Muscle layer of duodenum (tissue), 2 donors: ENCODE data around the gene RXFP4.

Source experiments
- H3K27ac ChIP-seq: one replicate; pipeline ENCODE4 v1.7.0; 2013; ENCODE audit warnings: mild to moderate bottlenecking, low read length
- H3K27me3 ChIP-seq: one replicate; pipeline ENCODE4 v1.7.0; 2013; ENCODE audit warnings: low read depth, mild to moderate bottlenecking, control low read depth, low read length
- H3K36me3 ChIP-seq, 2 donors: one replicate each; pipeline ENCODE4 v1.7.0; 2013; ENCODE audit warnings: low read length in 2 of 2, control low read depth in 1 of 2, mild to moderate bottlenecking in 1 of 2; ENCODE audit not compliant: insufficient read depth in 2 of 2, control insufficient read depth in 1 of 2
- H3K4me1 ChIP-seq, 2 donors: one replicate each; pipeline ENCODE4 v1.7.0; 2013; ENCODE audit warnings: low read length in 2 of 2, mild to moderate bottlenecking in 2 of 2, control low read depth in 1 of 2, moderate library complexity in 1 of 2; ENCODE audit not compliant: insufficient read depth in 2 of 2, control insufficient read depth in 1 of 2
- H3K4me3 ChIP-seq, 2 donors: one replicate each; pipeline ENCODE4 v1.7.0; 2013; ENCODE audit warnings: low read length in 2 of 2, low read depth in 1 of 2, mild to moderate bottlenecking in 1 of 2
- H3K9me3 ChIP-seq, 2 donors: one replicate each; pipeline ENCODE4 v1.7.0; 2013; ENCODE audit warnings: low read length in 2 of 2, control low read depth in 1 of 2, mild to moderate bottlenecking in 1 of 2; ENCODE audit not compliant: control insufficient read depth in 1 of 2
- donor health status: healthy.

RXFP4 gene

GRCh38 chr1:155944444-155944799 lies 3.0 kb downstream of the RXFP4 start:
- Histone ChIP-seq H3K27me3 (no peaks in the 10 kb centered on the region), H3K4me1 (peaks cover 14 to 25% of the 10 kb centered on the region in 2 donors), H3K36me3 (peaks cover 18 to 20% of the 10 kb centered on the region in 2 donors), H3K27ac (peak overlapping the region; percentile 2), H3K9me3 (no peaks in the 10 kb centered on the region), H3K4me3 (no peak overlapping the region)

GRCh38 chr1:155946633-155947219 lies 5.3 kb downstream of the RXFP4 start:
- H3K4me1 ChIP-seq: peaks cover 7 to 13% of the 10 kb centered on the region in 2 donors
- peaks cover 36 to 39% of the 10 kb centered on the region in 2 donors for H3K36me3 ChIP-seq
- H3K9me3 ChIP-seq: no peaks in the 10 kb centered on the region
- H3K27ac ChIP-seq: no peak overlapping the region
- H3K4me3 ChIP-seq: no peak overlapping the region
- no peaks in the 10 kb centered on the region for H3K27me3 ChIP-seq

- no peak overlapping the region for H3K27ac ChIP-seq
- peaks cover 7 to 13% of the 10 kb centered on the region in 2 donors for H3K4me1 ChIP-seq
- H3K27me3 ChIP-seq: no peaks in the 10 kb centered on the region
- H3K9me3 ChIP-seq: no peaks in the 10 kb centered on the region
- peaks cover 42 to 44% of the 10 kb centered on the region in 2 donors for H3K36me3 ChIP-seq
- no peak overlapping the region for H3K4me3 ChIP-seq
Observed at GRCh38 chr1:155947292-155947691, 5.9 kb downstream of the RXFP4 start.

GRCh38 chr1:155947741-155948140 lies 6.3 kb downstream of the RXFP4 start:
- no peak overlapping the region for H3K27ac ChIP-seq
- no peak overlapping the region for H3K4me3 ChIP-seq
- H3K27me3 ChIP-seq: no peaks in the 10 kb centered on the region
- no peaks in the 10 kb centered on the region for H3K9me3 ChIP-seq
- peaks cover 46 to 49% of the 10 kb centered on the region in 2 donors for H3K36me3 ChIP-seq
- H3K4me1 ChIP-seq: peaks cover 7 to 13% of the 10 kb centered on the region in 2 donors

- H3K27me3 ChIP-seq: no peaks in the 10 kb centered on the region
- no peaks in the 10 kb centered on the region for H3K9me3 ChIP-seq
- peaks cover 58 to 72% of the 10 kb centered on the region in 2 donors for H3K36me3 ChIP-seq
- H3K4me1 ChIP-seq: peaks cover 0 to 6% of the 10 kb centered on the region in 2 donors
- H3K4me3 ChIP-seq: no peak overlapping the region
- no peak overlapping the region for H3K27ac ChIP-seq
Observed at GRCh38 chr1:155950829-155951228, 9.4 kb downstream of the RXFP4 start.

- H3K4me3 ChIP-seq: no peak overlapping the region
- no peak overlapping the region for H3K27ac ChIP-seq
- H3K27me3 ChIP-seq: no peaks in the 10 kb centered on the region
- H3K36me3 ChIP-seq: peaks cover 50 to 80% of the 10 kb centered on the region in 2 donors
- no peaks in the 10 kb centered on the region for H3K9me3 ChIP-seq
- H3K4me1 ChIP-seq: no peaks in the 10 kb centered on the region
Observed at GRCh38 chr1:155951753-155952504, 10.5 kb downstream of the RXFP4 start.

GRCh38 chr1:155952505-155952890 lies 11.1 kb downstream of the RXFP4 start:
- no peaks in the 10 kb centered on the region for H3K9me3 ChIP-seq
- no peaks in the 10 kb centered on the region for H3K27me3 ChIP-seq
- H3K36me3 ChIP-seq: peaks cover 47 to 80% of the 10 kb centered on the region in 2 donors
- H3K27ac ChIP-seq: no peak overlapping the region
- no peak overlapping the region for H3K4me3 ChIP-seq
- no peaks in the 10 kb centered on the region for H3K4me1 ChIP-seq

GRCh38 chr1:155954645-155955044 lies 13.2 kb downstream of the RXFP4 start:
- H3K27me3 ChIP-seq: no peaks in the 10 kb centered on the region
- no peaks in the 10 kb centered on the region for H3K9me3 ChIP-seq
- no peak overlapping the region for H3K27ac ChIP-seq
- H3K36me3 ChIP-seq: peaks cover 54 to 86% of the 10 kb centered on the region in 2 donors
- H3K4me1 ChIP-seq: peaks cover 0 to 1% of the 10 kb centered on the region in 2 donors
- H3K4me3 ChIP-seq: no peak overlapping the region

GRCh38 chr1:155957411-155957915 lies 16.0 kb downstream of the RXFP4 start:
- no peak overlapping the region for H3K4me3 ChIP-seq
- peaks cover 54 to 85% of the 10 kb centered on the region in 2 donors for H3K36me3 ChIP-seq
- H3K4me1 ChIP-seq: peaks cover 4 to 24% of the 10 kb centered on the region in 2 donors
- no peaks in the 10 kb centered on the region for H3K27me3 ChIP-seq
- no peak overlapping the region for H3K27ac ChIP-seq
- no peaks in the 10 kb centered on the region for H3K9me3 ChIP-seq

GRCh38 chr1:155960081-155960745 lies 18.8 kb downstream of the RXFP4 start:
- Histone ChIP-seq H3K4me3 (no peak overlapping the region), H3K36me3 (peaks cover 57 to 79% of the 10 kb centered on the region in 2 donors), H3K4me1 (peaks cover 4 to 31% of the 10 kb centered on the region in 2 donors)

GRCh38 chr1:155961937-155962336 lies 20.5 kb downstream of the RXFP4 start:
- H3K9me3 ChIP-seq: no peaks in the 10 kb centered on the region
- peaks cover 66 to 80% of the 10 kb centered on the region in 2 donors for H3K36me3 ChIP-seq
- H3K27me3 ChIP-seq: no peaks in the 10 kb centered on the region
- H3K4me1 ChIP-seq: peaks cover 6 to 39% of the 10 kb centered on the region in 2 donors
- no peak overlapping the region for H3K27ac ChIP-seq
- no peak overlapping the region for H3K4me3 ChIP-seq

More at GRCh38 chr1:155960081-155960745, 18.8 kb downstream of the RXFP4 start:
- H3K27ac ChIP-seq: peak overlapping the region; percentile 67
- no peaks in the 10 kb centered on the region for H3K27me3 ChIP-seq
- H3K9me3 ChIP-seq: no peaks in the 10 kb centered on the region
